AG10803 (cell line): ENCODE results near the gene SCARB1.

Source experiments
- DNase-seq: peaks from one replicate; pipeline ENCODE4 v3.0.0; 2010; ENCODE audit warnings: low read depth
- H3K4me3 ChIP-seq: 2 replicates; pipeline ENCODE4 v1.5.1; 2011; ENCODE audit warnings: mild to moderate bottlenecking, low read length, control low read depth
- CTCF ChIP-seq: conservative IDR thresholded peaks from 2 replicates; pipeline ENCODE4 v1.5.1; 2011; ENCODE audit warnings: mild to moderate bottlenecking, low read length, control low read depth, inconsistent platforms

Gene SCARB1

GRCh38 chr12:124770728-124771127 is 92.9 kb downstream of the SCARB1 start:
- H3K4me3 ChIP-seq, result no peak overlapping the region
- no peak for DNase-seq
- no peak for TF ChIP-seq CTCF

GRCh38 chr12:124769881-124770512 is 93.7 kb downstream of the SCARB1 start:
- TF ChIP-seq CTCF, result no peak
- H3K4me3 ChIP-seq, result no peak overlapping the region
- no peak for DNase-seq

GRCh38 chr12:124769163-124769530 is 94.5 kb downstream of the SCARB1 start:
- TF ChIP-seq CTCF, result no peak
- no peak overlapping the region for H3K4me3 ChIP-seq
- peak; percentile 56 for DNase-seq

- no peak for DNase-seq
- no peak overlapping the region for H3K4me3 ChIP-seq
- no peak for TF ChIP-seq CTCF
These were observed 95.1 kb downstream of the SCARB1 start for GRCh38 chr12:124768452-124769162.

GRCh38 chr12:124767066-124767821 is 96.4 kb downstream of the SCARB1 start:
- DNase-seq, result peak; percentile 51
- peak; percentile 86 for TF ChIP-seq CTCF
- no peak overlapping the region for H3K4me3 ChIP-seq

GRCh38 chr12:124766727-124767065 is 97.0 kb downstream of the SCARB1 start:
- DNase-seq, result no peak
- no peak for TF ChIP-seq CTCF
- H3K4me3 ChIP-seq, result no peak overlapping the region
